ENCODE measurements around the gene PRSS50. TPM values are rescaled to one million over a fixed set of nuclear protein-coding genes. Genes with fewer than 3 reads are reported as not detected.

The PRSS50 gene
- total RNA-seq, 1 donor from 2014 or later = 1.2 TPM

DNA sequence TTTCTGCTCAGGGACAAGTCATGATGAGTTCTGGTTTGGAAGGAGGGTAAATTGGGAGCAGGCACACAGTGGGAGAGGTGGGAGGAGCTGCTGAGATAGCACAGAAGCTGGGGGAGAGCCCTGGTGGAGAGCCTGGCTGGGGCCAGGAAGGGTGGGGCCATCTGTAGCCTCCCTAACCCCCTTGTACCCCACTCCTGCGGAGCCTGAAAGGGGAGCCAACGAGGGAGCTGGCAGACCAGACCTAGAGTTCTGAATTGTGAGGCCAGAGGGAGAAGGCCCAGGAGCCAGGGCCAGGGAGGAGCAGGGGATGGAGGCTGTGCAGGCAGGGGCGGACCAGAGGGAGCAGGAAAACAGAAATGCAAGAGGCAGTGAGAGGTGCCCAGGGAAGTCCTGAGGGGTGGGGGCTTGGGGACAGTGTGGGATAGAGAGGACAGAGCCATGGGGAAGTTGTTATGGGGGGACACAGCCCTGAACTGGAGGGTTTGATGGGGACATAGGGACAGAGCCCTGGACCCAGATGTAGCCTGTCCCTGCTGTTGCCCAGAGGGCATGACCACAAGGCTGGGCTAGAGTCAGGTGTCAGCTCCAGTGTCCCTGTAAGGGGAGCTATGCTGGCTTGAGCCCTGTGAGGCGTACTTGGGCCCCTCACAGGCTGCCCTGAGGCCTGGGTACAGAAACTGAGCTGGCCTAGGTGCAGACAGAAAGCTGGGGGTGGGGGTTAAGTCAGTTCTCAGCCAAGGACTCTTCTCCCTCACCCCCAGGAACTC lies 15.2 kb downstream of the PRSS50 start:
- TF ChIP-seq, protein P1, sequence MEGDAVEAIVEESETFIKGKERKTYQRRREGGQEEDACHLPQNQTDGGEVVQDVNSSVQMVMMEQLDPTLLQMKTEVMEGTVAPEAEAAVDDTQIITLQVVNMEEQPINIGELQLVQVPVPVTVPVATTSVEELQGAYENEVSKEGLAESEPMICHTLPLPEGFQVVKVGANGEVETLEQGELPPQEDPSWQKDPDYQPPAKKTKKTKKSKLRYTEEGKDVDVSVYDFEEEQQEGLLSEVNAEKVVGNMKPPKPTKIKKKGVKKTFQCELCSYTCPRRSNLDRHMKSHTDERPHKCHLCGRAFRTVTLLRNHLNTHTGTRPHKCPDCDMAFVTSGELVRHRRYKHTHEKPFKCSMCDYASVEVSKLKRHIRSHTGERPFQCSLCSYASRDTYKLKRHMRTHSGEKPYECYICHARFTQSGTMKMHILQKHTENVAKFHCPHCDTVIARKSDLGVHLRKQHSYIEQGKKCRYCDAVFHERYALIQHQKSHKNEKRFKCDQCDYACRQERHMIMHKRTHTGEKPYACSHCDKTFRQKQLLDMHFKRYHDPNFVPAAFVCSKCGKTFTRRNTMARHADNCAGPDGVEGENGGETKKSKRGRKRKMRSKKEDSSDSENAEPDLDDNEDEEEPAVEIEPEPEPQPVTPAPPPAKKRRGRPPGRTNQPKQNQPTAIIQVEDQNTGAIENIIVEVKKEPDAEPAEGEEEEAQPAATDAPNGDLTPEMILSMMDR (conservative IDR thresholded peaks at IDR 0.05) = no peak
- Mint-ChIP-seq H3K27ac (no peak overlapping the region), H3K27me3 (peaks cover 11% of the 10 kb centered on the region), H3K4me1 (ENCODE audit: unreplicated experiment) (peaks cover 27% of the 10 kb centered on the region), H3K36me3 (no peaks in the 10 kb centered on the region), H3K9me3 (no peaks in the 10 kb centered on the region), H3K4me3 (no peak overlapping the region)
- DNase-seq (ENCODE audit: extremely low spot score, unreplicated experiment) = no peak

DNA sequence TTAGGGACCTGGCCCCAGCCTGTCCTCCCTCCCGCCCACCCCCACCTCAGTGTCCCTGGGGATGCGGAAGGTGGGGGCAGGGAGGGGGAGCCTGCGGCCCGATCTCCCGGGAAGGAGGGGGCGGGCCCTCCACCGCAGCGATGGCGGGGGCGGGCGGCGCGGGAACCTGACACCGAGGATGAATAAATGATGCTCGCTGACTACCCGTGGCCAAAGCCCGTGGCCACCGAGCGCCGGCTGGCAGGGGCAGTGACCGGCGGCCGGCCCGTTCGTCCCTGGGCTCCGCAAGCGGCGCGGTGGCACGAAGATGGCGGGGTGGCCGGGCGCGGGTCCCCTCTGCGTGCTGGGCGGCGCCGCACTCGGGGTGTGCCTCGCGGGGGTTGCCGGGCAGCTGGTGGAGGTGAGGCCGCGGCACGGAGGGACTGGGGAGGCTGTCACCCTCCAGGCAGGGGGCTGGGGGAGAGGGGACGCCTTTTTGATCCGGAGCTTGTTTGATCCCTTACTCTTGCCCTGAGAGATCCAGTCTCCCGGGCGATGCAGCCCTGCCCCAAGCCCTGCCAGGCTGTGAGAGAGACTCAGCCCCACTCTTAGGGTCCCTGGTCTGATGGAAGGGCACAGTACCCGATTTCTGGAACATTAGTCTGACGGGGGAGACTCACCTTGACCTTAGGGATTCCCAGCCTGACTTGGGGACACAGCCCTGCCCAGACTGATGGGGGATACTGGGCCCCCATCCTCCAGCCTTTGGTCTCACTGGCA lies 16.3 kb downstream of the PRSS50 start, which contains the start of gene TMIE:
Gene TMIE (plus strand): TSS at position 212 of the 759 bp plus-strand sequence. CDS start 96 bp downstream, at position 308.
- Mint-ChIP-seq H3K36me3 (no peaks in the 10 kb centered on the region), H3K9me3 (no peaks in the 10 kb centered on the region), H3K27me3 (peaks cover 11% of the 10 kb centered on the region), H3K27ac (no peak within 1 kb of the TSS), H3K4me1 (ENCODE audit: unreplicated experiment) (peaks cover 23% of the 10 kb centered on the region), H3K4me3 (no peak within 1 kb of the TSS)
- DNase-seq (ENCODE audit: extremely low spot score, unreplicated experiment) = no peak
- TF ChIP-seq, protein P1 (conservative IDR thresholded peaks at IDR 0.05) = no peak

DNA sequence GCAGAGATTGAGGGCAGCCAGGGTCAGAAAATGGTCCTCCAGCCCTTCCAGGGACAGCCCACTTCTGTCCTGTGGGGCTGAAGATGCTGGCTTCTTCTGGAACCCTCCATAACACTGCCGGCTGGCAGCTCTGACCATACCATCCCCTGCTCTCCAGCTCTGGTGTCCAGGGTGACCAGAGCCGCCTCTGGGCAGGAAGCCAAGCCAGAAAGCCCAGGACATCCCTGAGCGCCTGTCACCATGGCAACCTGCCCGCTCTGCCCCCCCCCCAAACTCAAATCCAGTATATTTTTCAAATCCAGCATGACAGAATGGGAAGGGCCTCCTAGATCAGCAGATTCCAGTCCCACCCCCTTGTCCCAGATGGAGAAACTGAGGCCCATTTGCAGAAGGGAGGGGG lies 16.9 kb downstream of the PRSS50 start:
- Mint-ChIP-seq H3K27me3 (peaks cover 11% of the 10 kb centered on the region), H3K9me3 (no peaks in the 10 kb centered on the region), H3K36me3 (no peaks in the 10 kb centered on the region), H3K4me1 (ENCODE audit: unreplicated experiment) (peaks cover 21% of the 10 kb centered on the region), H3K4me3 (no peak overlapping the region), H3K27ac (no peak overlapping the region)
- TF ChIP-seq, protein P1 (conservative IDR thresholded peaks at IDR 0.05) = no peak
- DNase-seq (ENCODE audit: extremely low spot score, unreplicated experiment) = no peak

DNA sequence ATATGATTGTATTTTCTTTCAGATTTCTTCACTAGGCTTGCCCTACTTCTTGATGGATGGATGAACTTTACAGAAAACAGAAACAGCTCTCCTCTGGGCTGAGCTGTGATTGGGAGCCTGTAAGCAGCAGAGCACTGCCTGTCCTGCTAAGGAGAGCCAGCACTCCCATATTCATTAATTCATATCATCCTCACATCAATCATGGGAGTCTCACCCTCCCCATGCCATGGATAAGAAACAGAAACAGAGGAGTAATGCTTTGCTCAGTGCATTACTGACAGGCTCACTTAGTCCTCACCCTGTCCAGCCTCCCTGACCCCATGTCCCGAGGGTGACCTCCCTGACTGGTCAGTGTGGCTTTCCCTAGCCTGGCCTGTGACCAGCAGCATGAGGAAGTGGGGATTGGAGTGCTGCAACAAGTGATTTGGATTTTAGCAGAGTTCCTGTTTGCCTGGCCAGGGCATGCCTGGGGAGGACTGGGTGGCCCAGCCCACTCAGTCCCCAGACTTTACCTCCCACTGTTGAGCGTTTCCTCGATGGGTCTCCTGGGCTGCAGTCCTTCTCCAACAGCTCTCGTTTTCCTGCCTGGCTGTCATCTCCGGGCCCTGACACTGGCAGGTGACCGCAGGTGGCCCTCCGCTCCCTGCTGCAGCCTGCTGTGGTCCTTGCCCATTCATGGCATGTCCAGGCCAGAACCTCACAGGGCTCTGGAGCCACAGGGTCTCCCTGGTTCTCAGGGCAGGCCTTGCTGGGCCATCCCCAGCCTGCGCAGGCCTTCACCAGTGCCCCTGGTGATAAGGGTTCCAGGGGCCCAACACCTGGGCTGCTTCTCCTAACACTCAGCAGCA lies 17.8 kb downstream of the PRSS50 start:
- Mint-ChIP-seq H3K4me1 (ENCODE audit: unreplicated experiment) (peaks cover 19% of the 10 kb centered on the region), H3K4me3 (no peak overlapping the region), H3K36me3 (no peaks in the 10 kb centered on the region), H3K9me3 (no peaks in the 10 kb centered on the region), H3K27ac (peak overlapping the region; percentile 55), H3K27me3 (peaks cover 11% of the 10 kb centered on the region)
- TF ChIP-seq, protein P1 (conservative IDR thresholded peaks at IDR 0.05) = no peak
- DNase-seq (ENCODE audit: extremely low spot score, unreplicated experiment) = no peak

Data from type B pancreatic cell (in vitro differentiated cells).